Measurements from ENCODE around the gene CLEC10A. TPM values are rescaled to one million over a fixed set of nuclear protein-coding genes. Genes with fewer than 3 reads are reported as not detected.

CLEC10A gene
- total RNA-seq, 1 donor from 2014 or later: 14.7 TPM

- no peak for DNase-seq (ENCODE audit: low spot score)
- ATAC-seq: no peak
- intact Hi-C loops (cut with DNase I): no loop called here
Observed at GRCh38 chr17:7025245-7025644, 54.8 kb downstream of the CLEC10A start.

Other genes starting within 250 kb of the CLEC10A start
- gene TEKT1, start 248.5 kb downstream of the CLEC10A start, total RNA-seq: 0.89 TPM
- not detected for gene ALOX12, start 84.2 kb downstream of the CLEC10A start, total RNA-seq
- gene RNASEK, start 67.6 kb downstream of the CLEC10A start, total RNA-seq: 152 TPM
- 24.5 TPM for gene BCL6B, start 57.2 kb downstream of the CLEC10A start, total RNA-seq
- 1.8 TPM for gene SLC16A13, start 44.2 kb downstream of the CLEC10A start, total RNA-seq
- gene SLC16A11, start 36.2 kb downstream of the CLEC10A start, total RNA-seq: 0.89 TPM
- 1.1 TPM for gene ASGR2, start 34.6 kb upstream of the CLEC10A start, total RNA-seq
- gene ASGR1, start 99.1 kb upstream of the CLEC10A start, total RNA-seq: 2.3 TPM
- 32.2 TPM for gene DLG4, start 139.6 kb upstream of the CLEC10A start, total RNA-seq
- gene ACADVL, start 139.7 kb upstream of the CLEC10A start, total RNA-seq: 321 TPM
- gene DVL2, start 154.3 kb upstream of the CLEC10A start, total RNA-seq: 49.1 TPM
- gene PHF23, start 159.2 kb upstream of the CLEC10A start, total RNA-seq: 23.8 TPM
- gene GABARAP, start 162.2 kb upstream of the CLEC10A start, total RNA-seq: 397 TPM
- gene CTDNEP1, start 171.5 kb upstream of the CLEC10A start, total RNA-seq: 82.0 TPM
- 26.7 TPM for gene ELP5, start 172.0 kb upstream of the CLEC10A start, total RNA-seq
- 4.1 TPM for gene CLDN7, start 182.2 kb upstream of the CLEC10A start, total RNA-seq
- gene SLC2A4, start 201.5 kb upstream of the CLEC10A start, total RNA-seq: 6.1 TPM
- gene YBX2, start 214.4 kb upstream of the CLEC10A start, total RNA-seq: 2.1 TPM
- 168 TPM for gene EIF5A, start 227.4 kb upstream of the CLEC10A start, total RNA-seq
- 53.8 TPM for gene GPS2, start 235.1 kb upstream of the CLEC10A start, total RNA-seq
- 37.0 TPM for gene NEURL4, start 249.1 kb upstream of the CLEC10A start, total RNA-seq

Data from sciatic nerve (tissue), 2 donors.